Chondrocyte (in vitro differentiated cells): Measurements from ENCODE around the gene PLXNA4. TPM values are rescaled to one million over a fixed set of nuclear protein-coding genes. Genes with fewer than 3 reads are reported as not detected.

ENCODE experiments used
- DNase-seq: peaks from one replicate; pipeline ENCODE4 v3.0.0; 2021; ENCODE audit warnings: mixed read lengths, low spot score
- H3K27ac Mint-ChIP-seq: one replicate; pipeline ENCODE4 v1.8.0; 2021; ENCODE audit warnings: mild to moderate bottlenecking, moderate library complexity, mixed read lengths; ENCODE audit not compliant: unreplicated experiment
- H3K27me3 Mint-ChIP-seq: 2 replicates; pipeline ENCODE4 v1.8.0; 2021; ENCODE audit warnings: low read depth, mixed read lengths
- H3K36me3 Mint-ChIP-seq: 2 replicates; pipeline ENCODE4 v1.8.0; 2021; ENCODE audit warnings: low read depth, mixed read lengths
- H3K4me1 Mint-ChIP-seq: 2 replicates; pipeline ENCODE4 v1.8.0; 2021; ENCODE audit warnings: low read depth, mild to moderate bottlenecking, mixed read lengths
- H3K4me3 Mint-ChIP-seq: one replicate; pipeline ENCODE4 v1.8.0; 2021; ENCODE audit warnings: mild to moderate bottlenecking, moderate library complexity, mixed read lengths; ENCODE audit not compliant: unreplicated experiment
- H3K9me3 Mint-ChIP-seq: 2 replicates; pipeline ENCODE4 v1.8.0; 2021; ENCODE audit warnings: low read depth, mixed read lengths
- CTCF ChIP-seq: fragments of 200-600 bp; sonication (generic); IDR thresholded peaks from 2 replicates; pipeline ENCODE4 v1.5.0; 2021; ENCODE audit warnings: antibody characterized with exemption, mild to moderate bottlenecking, moderate library complexity
- total RNA-seq: library from RNA; stranded (reverse); gene quantifications from 3 replicates; pipeline ENCODE4 v1.2.1, GENCODE V29; 2021

Gene PLXNA4
- total RNA-seq, 1 donor from 2014 or later = 11.3 TPM

GRCh38 chr7:132102942-132103341, 473.3 kb downstream of the PLXNA4 start:
- DNase-seq = no peak
- H3K27me3 Mint-ChIP-seq = no peaks in the 10 kb centered on the region
- TF ChIP-seq CTCF = no peak
- H3K4me1 Mint-ChIP-seq = no peaks in the 10 kb centered on the region
- H3K27ac Mint-ChIP-seq = no peak overlapping the region
- no peaks in the 10 kb centered on the region for H3K9me3 Mint-ChIP-seq
- no peak overlapping the region for H3K4me3 Mint-ChIP-seq
- no peaks in the 10 kb centered on the region for H3K36me3 Mint-ChIP-seq

DNA sequence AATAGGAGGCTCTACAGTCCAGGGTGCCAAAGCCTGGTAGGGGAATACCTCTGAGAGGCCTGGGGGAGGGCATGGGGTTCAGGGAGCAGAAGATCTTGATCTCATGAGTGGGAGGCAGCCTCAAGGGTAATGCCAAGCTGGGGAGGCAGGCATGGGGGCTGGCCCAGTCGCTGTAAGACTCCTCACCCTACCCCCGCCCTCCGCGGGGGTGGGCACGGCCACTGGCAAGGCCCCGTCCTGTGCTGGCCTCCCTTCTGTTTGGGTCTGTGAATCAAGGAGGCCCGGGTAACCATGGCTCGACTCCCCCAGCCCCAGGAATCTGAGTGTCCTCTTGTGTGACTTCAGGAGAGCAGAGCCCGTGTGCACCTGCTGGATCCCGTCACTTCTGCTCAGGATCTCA, 473.9 kb downstream of the PLXNA4 start:
- H3K27ac Mint-ChIP-seq = no peak overlapping the region
- H3K27me3 Mint-ChIP-seq = peaks cover 3% of the 10 kb centered on the region
- DNase-seq = no peak
- no peaks in the 10 kb centered on the region for H3K9me3 Mint-ChIP-seq
- no peak overlapping the region for H3K4me3 Mint-ChIP-seq
- TF ChIP-seq CTCF = no peak
- H3K36me3 Mint-ChIP-seq = no peaks in the 10 kb centered on the region
- no peaks in the 10 kb centered on the region for H3K4me1 Mint-ChIP-seq

DNA sequence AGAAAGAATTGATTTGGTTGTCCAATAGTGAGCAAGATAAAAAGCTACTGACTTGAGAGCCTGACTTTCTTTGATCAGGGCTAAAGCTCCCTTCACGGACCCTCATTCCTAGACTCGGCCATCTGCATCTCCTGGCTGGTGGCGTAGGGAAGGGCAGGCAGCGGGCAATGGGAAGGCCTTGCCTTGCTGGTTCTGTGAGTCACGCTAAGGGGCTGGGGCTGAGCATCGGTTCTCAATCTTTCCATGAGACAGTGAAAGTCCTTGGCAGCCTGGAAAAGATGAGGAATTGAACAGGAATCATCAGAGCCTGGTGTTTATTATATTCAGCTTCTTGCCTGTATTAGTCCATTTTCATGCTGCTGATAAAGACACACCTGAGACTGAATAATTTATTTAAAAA, 475.3 kb downstream of the PLXNA4 start:
- DNase-seq = no peak
- H3K36me3 Mint-ChIP-seq = no peaks in the 10 kb centered on the region
- H3K9me3 Mint-ChIP-seq = no peaks in the 10 kb centered on the region
- H3K4me1 Mint-ChIP-seq = no peaks in the 10 kb centered on the region
- H3K4me3 Mint-ChIP-seq = no peak overlapping the region
- H3K27ac Mint-ChIP-seq = no peak overlapping the region
- H3K27me3 Mint-ChIP-seq = peaks cover 3% of the 10 kb centered on the region
- no peak for TF ChIP-seq CTCF

- no peaks in the 10 kb centered on the region for H3K9me3 Mint-ChIP-seq
- no peak overlapping the region for H3K27ac Mint-ChIP-seq
- peaks cover 6% of the 10 kb centered on the region for H3K27me3 Mint-ChIP-seq
- no peak overlapping the region for H3K4me3 Mint-ChIP-seq
- no peak for DNase-seq
- H3K36me3 Mint-ChIP-seq = no peaks in the 10 kb centered on the region
- TF ChIP-seq CTCF = no peak
- no peaks in the 10 kb centered on the region for H3K4me1 Mint-ChIP-seq
Measured at GRCh38 chr7:132100483-132100882, 475.8 kb downstream of the PLXNA4 start.

GRCh38 chr7:132099163-132099562, 477.1 kb downstream of the PLXNA4 start:
- H3K36me3 Mint-ChIP-seq = no peaks in the 10 kb centered on the region
- H3K27me3 Mint-ChIP-seq = peaks cover 12% of the 10 kb centered on the region
- DNase-seq = no peak
- no peaks in the 10 kb centered on the region for H3K4me1 Mint-ChIP-seq
- TF ChIP-seq CTCF = no peak
- H3K4me3 Mint-ChIP-seq = no peak overlapping the region
- no peaks in the 10 kb centered on the region for H3K9me3 Mint-ChIP-seq
- H3K27ac Mint-ChIP-seq = no peak overlapping the region
